Esophagus muscularis mucosa (tissue), 3 donors: Measurements from ENCODE around the gene BPTF.
A peak's percentile ranks its signal among the peaks of the same experiment; 100 is the strongest.

ENCODE experiments used
- CTCF ChIP-seq, 3 experiments: fragments of 200-600 bp in 2 of 3; fragments of 450-650 bp in 1 of 3; sonication (generic) in 2 of 3; IDR thresholded peaks; one replicate each; pipeline ENCODE4 v1.5.1; 2017 to 2019; ENCODE audit warnings: antibody characterized with exemption in 3 of 3, mild to moderate bottlenecking in 2 of 3, moderate library complexity in 1 of 3
- POLR2A ChIP-seq: fragments of 450-650 bp; IDR thresholded peaks from one replicate; pipeline ENCODE4 v1.6.1; 2017; ENCODE audit warnings: antibody characterized with exemption, moderate library complexity, mild to moderate bottlenecking, low read depth
- POLR2AphosphoS5 ChIP-seq, 2 donors: sonication (generic); formaldehyde crosslinking; IDR thresholded peaks; one replicate each; pipeline ENCODE4 v1.6.1; 2017; ENCODE audit warnings: antibody characterized with exemption in 2 of 2

GRCh38 chr17:67824735-67825626 lies at the start of gene BPTF:
- peak; percentile 92 to 96 (median 93) for TF ChIP-seq CTCF (IDR thresholded peaks at IDR 0.05)
- no peak for TF ChIP-seq POLR2A
- peak; percentile 80 to 84 for TF ChIP-seq POLR2AphosphoS5 (IDR thresholded peaks at IDR 0.05)
